HG02759 (cell line): ENCODE data around the gene NUDT7.

Experiments
- ATAC-seq: cut with Tn5 transposase; IDR thresholded peaks from one replicate; pipeline ENCODE4 v1.9.1; 2021; ENCODE audit warnings: mild to moderate bottlenecking, moderate library complexity; ENCODE audit not compliant: unreplicated experiment

The NUDT7 gene

DNA sequence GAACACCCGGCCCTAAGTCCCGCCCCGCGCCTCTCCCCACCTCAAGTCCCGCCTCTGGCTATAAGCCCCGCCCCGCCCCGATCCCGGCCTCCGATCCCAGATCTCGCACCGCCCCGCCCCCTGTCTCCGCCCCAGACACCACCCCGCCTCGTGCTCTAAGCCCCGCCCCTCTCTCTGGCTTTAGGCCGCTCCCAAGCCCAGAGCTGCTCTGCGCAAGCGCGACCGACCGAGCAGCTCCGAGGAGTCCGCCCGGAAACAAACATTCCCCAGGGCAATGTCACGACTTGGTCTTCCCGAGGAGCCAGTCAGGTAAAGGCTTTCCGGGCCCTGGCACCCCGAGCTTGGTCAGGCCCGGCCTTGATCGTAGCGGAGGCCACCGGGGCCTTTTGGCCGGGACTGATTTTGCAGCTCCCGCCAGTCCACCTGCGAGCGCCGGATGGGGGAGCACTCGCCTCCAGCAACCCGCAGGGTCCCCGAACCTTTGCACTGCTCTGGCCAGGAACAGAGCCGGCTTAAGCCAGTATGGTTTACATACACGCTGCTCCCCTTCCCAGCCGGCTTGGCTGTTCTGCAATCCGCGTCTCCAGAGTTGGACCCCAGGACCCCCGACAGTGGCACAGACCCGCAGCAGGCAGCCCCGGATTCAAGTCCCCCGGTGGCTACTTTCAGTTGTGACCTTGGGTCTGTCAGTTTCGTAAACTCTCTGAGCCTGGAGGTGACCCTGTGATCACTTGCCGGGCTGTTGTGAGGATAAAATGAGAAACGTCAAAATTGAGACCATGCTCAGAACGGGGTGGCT, at the start of gene NUDT7:
NUDT7 (plus strand) TSS at position 206 of the 799 bp plus-strand sequence; CDS start at position 275, 69 bp downstream.
- peak; percentile 91 for ATAC-seq

DNA sequence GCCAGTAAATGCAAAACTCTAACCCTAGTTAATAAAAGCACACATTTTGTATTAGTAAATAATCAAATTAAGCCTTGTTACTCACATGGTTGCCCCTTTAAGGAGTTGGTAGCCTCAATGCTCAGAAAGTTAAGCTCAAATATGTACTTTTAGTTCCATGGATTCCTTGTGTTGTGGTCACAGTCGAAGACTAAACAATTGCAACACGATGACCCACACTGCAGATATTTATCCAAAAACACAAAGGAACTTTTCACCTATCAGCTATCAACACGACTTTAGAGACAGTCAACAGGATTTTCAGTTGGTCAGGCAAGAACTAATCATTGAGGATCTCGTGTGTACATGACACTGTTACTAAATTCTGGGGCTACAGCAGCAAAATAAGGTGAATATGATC, 47.4 kb upstream of the NUDT7 start:
- no peak for ATAC-seq

DNA sequence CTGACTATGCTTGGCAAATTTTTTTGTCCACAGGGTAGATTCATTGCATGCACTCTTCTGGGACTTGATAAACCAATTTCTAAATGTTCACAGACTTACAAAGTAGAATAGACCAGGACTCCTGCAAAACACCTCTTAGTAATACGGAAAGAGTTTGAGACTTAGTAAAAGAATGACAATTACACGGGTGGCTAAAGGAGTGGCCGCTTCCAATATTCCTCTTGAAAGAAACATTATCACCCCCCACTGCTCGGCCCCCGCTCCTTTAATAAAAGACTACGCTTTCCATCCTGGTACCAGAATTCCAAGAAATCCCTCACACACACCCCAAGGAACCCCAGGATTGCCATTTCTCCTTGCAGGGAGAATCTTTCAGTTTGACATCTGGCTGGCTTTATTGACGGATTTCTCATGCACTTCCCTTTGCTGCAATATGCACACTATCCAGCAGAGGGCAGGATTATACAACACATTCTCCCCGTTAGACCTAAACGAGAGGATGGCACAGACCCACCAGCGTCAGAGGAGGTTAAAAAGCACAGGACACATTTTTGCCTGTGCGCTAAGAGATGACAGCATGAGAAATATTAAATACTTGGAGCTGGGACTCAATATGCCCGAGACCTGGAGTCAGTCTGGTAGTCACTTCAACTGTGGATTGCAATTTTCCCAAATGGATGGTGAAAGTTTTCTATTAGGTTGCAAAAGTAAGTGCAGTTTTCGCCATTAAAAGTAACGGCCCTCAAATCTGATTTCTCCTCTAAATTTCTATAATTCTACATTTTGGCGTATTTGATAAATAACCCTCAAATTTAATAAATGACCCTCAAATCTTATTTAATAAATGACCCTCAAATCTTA, 46.6 kb upstream of the NUDT7 start:
- peak; percentile 66 for ATAC-seq

DNA sequence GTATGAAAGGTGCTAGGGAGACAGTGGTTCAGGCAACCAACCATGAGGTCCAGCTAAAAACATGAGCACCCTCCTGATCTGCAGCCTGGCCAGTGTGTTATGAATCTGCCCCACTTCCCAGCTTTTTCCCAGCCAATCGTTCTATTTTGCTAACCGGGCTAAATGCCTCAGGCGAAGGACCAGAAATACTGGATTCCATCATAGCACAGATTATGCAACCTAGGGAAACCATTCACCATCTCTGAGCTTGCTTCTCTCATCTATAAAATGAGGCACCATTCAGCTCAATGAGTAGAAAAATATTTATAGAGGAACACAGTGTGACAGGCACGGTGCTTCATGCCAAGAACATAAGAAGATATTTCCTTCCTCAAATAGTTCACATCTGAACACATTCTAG, 45.2 kb upstream of the NUDT7 start:
- no peak for ATAC-seq

DNA sequence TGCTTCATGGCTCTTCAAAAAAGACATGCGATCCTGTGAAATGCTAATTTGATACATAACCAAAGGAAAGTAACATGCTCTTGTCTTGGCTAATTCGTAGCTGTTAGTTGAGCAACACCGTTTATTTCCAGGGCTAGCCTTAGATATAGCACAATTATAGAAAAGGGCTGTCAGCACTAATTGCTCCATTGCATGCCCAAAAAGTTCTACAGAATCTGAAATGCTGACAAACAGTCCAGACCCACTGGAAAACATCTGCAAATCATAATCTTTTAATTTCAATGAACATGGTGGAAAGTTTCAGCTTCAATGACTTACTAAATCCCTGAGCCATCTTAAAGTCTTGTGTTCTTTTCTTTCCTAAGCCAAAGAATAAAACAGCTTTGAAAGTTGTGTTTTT, 42.9 kb upstream of the NUDT7 start:
- no peak for ATAC-seq

DNA sequence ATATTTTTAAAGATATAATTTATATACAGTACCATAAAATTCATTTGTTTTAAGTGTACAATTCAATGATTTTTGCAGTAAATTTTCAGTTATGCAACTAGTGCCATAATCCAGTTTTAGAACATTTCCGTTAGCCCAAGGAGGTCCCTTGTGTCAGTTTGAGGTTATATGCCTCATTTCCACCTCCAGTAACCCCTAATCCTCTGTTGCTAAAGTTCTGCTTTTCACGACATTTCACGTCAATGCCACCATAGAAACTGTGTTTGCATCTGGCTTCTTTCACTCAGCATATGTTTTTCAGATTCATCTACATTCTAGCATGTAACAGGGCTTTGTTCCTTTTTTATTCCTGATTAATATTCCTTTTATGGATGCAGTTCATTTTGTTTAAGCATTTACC, 42.4 kb upstream of the NUDT7 start:
- no peak for ATAC-seq

DNA sequence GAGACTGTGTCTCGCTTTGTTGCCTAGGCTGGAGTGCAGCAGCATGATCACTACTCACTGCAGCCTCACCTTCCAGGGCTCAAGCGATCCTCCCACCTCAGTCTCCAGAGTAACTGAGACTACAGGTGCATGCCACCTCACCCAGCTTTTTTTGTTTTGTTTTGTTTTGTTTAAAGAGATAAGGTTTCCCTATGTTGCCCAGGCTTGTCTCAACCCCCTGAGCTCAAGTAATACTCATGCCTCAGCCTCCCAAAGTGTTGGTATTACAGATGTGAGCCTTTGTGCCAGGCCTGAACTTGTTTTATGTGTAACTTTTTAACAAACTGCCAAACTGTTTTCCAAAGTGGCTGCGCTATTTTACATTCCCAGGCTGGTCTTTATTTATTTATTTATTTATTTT, 41.8 kb upstream of the NUDT7 start:
- ATAC-seq = no peak

DNA sequence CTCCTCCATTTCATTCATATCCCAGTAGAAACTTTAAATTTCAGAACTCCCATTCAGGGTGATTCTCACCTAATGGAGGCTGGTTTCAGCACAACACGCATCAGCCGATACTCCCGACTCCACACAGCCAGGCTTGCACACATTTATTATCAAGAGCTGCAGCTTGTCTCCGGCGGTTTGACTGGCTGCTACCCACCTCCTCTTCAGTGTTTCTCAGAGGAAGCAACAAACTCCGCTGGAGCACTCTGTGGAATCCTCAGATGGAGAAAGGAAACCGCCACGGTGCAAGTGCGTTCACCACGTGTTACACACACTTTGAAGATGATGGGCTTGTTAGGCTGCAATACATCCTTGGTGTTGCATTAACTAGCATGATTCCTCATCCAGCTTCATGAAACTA, 39.7 kb upstream of the NUDT7 start:
- ATAC-seq = no peak

DNA sequence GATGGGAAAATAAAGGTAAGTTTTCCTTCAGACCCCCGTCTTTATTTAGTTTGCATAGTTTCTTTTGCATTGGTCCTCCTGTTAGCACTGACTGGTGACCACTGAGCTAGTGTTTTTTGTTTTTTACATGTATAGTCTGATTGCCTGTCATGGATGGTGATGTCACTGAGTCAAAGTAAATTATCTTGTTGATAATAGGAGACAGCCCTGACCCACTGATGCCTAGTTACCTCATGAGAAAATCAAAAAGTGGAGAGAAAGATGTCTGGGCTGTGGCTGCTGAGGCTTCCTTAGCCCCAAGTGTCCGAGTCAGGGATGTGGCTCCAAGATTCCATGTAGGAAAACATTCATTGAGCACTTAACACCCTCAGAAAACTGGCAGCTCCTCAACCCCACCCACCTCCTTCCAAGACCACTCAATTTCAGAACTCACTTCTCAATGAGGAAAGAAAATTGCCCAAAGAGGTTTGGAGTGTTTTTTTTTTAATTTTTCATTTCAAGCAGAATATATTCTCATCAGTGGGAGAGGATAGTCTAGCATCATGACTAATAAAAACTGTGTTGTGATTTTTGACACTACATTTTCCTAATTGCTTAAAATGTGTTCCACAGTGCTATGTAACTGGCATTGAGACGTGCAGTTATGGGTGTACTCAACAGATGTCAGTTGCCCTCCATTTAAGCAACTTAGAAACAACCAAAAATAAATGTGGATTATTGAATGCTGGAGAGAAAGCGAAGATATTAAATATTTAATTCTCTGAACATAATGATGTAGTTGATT, 38.7 kb upstream of the NUDT7 start:
- no peak for ATAC-seq

DNA sequence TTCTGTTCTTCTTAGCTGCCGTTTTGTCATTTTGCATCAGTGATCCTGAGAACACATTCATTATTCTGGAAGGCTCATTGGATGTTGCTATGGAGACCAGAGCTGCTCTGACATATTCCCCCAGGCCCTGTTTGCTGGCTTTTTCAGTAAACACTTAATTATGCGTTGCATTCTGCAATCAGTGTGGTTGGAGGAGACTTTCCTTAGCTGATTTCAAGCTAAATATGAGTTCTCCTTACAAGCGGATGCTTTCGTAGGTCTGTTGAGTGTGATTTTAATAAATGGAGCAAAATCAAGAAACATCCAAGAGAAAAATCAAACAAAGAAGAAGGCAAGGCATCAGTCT, 38.2 kb upstream of the NUDT7 start:
- no peak for ATAC-seq

DNA sequence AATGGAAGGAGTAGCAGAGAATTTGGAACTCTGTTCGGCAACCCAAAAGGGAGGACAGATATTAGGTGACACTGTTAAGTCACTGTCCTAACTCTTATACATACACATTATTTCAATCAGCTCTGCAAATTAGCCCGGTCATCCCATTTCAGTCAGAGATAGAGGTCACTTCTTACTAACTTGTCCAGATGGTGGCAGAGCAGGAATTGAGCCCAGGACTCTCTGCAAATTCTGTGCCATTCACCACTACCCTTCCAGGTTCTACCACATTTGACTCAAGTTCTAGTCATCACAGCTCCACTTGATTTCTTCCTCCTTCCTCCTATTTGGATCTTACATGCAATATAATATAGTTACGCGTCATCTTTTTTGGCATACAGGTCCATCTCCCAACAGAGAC, 35.9 kb upstream of the NUDT7 start:
- ATAC-seq = no peak

DNA sequence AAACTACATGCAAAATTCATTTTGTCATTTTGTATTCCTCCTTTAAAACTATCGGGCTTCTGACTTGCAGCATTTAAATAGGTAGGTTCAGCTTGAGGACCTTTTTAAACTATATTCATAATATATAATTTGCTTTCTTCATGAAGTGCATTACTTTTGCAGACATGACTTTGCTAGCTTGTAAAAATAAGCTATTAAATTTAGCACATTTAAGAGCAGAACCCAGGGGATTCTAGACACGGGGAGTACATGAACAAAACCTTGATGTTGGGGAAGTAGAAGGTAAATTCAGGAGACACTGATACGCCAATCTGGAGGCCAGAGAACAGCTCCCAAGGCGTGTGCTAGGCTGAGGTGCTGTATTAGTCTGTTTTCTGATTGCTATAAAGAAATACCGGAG, 32.3 kb upstream of the NUDT7 start:
- ATAC-seq = no peak

DNA sequence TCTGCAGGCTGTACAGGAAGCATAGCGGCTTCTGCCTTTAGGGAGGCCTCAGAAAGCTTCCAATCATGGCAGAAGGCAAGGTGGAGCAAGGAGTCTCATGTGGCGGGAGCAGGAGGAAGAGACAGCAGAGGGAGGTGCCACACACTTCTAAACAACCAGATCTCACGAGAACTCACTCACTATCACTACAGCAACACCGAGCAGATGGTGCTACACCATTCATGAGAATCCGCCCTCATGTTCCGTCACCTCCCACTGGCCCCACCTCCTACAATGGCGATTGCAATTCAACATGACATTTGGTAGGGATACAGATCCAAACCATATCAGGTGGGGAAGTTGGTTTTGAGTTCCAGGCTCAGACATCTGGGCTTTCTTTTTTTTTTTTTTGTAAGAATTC, 31.9 kb upstream of the NUDT7 start:
- ATAC-seq = no peak

DNA sequence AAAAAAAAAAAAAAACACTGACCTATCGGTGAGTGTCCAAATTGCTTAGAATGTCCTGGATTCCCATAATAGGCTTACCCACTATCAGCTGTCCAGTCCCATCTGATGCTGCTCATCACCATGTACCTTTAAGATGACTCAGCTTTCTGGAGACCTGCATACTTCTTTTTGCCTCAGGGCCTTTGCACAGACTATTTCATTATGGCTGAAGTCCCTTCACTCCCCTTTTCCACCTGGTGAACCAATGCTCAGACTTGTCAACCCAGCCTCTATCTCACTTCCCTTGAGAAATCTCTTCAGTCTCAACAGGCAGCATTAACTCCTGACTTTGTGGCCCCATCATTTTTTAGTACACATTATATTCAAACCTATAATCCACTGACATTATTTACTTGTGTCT, 29.7 kb upstream of the NUDT7 start:
- ATAC-seq = no peak

DNA sequence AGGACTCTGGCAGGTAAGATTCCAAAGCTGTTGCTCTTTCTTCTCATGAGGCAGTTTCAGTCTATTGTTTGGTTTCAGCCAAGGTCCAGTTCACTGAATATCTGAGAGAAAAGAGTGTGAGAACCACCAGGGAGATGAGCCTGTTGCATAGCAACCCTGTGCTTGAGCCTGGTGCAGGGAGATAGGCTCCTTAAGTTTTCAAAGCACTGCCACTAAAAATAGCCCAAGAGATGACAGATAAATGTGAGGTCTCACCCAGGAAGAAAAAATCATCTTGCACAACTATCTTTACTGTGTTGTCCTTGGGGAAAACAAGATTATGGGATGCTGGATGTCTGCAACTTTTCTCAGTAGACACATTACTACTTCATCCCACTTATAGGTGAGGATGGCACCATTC, 26.2 kb upstream of the NUDT7 start:
- no peak for ATAC-seq

DNA sequence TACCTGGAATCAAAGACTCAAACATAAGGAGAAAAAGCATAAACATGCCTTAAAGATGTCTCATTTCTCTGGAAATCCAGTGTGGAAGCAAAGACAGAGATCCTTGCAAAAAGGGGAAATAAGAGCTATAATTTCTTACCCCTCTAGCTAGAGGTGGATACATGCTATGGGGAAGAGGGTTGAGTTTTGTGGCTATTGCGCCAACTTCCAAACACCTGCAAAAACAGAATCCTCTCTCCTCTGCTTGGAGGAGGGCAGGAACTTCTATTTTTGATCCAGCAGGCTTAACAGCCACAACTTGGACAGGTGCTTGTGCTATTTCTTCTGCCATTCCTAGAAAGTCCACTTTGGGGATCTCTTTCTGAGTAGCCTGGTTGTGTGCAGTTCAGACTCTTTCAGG, 21.5 kb upstream of the NUDT7 start:
- no peak for ATAC-seq

DNA sequence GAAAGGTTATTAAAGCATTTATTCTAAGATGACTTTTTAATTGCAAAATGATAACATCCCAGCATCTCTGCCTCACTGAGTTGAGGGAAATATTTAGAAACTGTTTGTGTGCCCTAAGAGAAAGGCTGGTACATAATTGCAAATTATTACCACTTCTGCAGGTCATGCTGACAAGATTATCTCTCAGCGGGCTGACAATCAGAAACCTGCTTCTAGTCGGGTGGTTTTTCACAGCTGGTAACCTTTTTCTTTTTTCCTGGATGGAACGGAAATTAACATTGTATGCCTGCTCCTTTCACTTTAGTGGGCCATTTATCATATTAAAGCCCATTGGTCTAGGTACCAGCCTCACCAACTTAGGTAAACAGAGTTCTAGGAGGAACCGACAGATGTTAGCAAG, 17.0 kb upstream of the NUDT7 start:
- no peak for ATAC-seq

DNA sequence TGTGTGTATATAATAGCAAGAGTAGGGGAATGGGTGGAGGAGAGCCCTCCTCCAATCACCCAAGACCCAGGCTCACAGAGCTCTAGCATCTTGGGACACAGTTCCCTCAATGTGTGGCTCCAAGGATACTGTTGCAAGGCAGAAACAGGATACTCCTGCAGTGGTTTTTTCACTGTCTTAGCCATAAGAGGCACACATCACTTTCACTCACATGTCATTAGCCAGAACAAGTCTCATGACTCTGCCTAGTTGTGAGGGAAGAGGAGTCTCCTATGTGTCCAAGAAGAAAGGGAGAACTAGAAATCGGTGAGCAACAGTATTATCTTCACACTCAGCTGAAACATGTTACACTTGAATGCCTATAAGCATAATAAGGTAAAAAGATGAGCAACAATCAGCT, 11.1 kb upstream of the NUDT7 start:
- no peak for ATAC-seq

DNA sequence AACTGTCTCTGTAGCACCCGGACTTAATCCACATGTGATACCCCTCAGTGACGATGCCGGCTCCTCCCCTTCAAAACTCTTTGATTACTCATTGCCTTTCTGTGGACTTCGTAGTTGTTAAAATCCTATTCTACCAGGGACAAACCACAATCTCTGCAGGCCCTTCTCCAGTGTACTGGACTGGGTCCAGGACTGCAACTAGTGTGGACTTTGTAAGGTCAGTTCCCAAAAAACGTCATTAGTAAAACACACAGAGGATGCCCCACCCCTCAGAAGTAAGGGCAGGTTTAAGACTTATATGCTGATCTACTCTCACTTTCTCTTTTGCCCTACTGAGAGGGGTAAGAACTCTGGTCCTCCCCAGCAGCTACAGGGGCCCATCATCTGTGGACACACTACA, 10.5 kb upstream of the NUDT7 start:
- no peak for ATAC-seq

DNA sequence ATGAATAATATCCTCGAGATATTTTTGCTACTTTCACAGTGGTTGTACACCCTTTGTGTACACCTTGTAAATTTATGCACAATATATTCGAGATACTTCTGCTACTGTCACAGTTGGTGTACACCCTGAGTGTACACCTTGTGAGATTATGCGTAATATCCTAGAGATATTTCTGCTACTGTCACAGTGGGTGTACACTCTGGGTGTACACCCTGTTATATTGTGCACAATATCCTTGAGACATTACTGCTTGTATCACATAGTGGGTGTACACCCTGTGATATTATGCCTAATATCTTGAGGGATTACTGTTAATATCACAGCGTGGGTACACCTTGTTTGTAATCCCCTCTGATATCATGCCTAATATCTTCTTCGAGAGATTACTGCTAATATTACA, 7.2 kb upstream of the NUDT7 start:
- no peak for ATAC-seq

DNA sequence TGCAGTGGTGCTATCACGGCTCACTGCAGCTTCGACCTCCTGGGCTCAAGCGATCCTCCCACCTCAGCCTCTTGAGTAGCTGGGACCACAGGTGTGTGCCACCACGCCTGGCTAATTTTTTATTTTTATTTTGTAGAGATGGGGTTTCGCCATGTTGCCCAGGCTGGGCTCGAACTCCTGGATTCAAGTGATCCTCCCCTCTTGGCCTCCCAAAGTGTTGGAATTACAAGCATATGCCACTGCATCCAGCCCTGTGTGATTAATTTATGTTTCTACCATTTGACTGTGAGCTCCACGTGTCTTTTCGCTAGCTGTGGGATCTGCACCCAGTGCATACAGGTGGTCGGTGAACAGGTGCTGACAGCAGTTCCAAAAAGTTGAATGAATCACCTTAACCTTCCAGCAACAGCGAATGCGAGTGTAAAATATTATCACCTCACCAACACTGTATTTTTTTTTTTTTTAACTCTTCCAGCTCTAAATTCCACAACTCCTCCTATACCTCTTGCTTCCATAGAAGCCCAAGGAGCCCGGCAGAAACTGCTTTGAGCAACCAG, 484 bp upstream of the NUDT7 start:
- ATAC-seq = peak; percentile 22
